ENCODE measurements around the gene COA4.
"Not testable (repeated sequence)": the region's sequence is repeated elsewhere in the genome, so short reads cannot be mapped to it uniquely, and the experiment has no call there.

Gene COA4

GRCh38 chr11:73889019-73889418 lies 12.4 kb upstream of the COA4 start:
- no peaks in the 10 kb centered on the region for H3K4me1 ChIP-seq (ENCODE audit: control insufficient read depth, low read depth, low read length)
- H3K36me3 ChIP-seq (ENCODE audit: control insufficient read depth, low read depth, low read length) = peaks cover 3% of the 10 kb centered on the region
- no peak overlapping the region for H3K4me3 ChIP-seq (ENCODE audit: low read length)
- H3K27ac ChIP-seq (ENCODE audit: low read length) = no peak overlapping the region
- H3K9me3 ChIP-seq (ENCODE audit: control insufficient read depth, low read depth, low read length) = no peaks in the 10 kb centered on the region
- H3K9ac ChIP-seq (ENCODE audit: low read length) = no peak overlapping the region
- H3K27me3 ChIP-seq (ENCODE audit: control insufficient read depth, insufficient read depth, low read length) = no peaks in the 10 kb centered on the region

DNA sequence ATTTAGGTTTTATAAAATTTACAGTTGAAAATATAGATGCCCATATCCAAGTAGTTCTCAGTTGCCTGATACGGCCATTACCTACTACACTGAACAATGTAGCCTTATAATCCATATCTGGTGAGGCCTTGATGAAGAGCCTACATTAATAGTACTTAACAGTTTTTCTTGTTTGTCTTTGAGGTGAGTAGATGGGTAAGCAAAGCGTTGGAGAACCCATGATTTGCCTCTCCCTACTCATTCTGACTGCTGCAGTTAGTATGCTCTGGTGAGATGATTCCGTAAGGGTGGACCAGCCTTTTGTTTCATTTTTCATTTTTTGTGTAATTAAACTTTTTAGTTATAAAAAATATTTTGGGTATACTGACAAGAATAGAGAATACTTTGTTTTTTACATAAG lies 11.6 kb upstream of the COA4 start:
- no peaks in the 10 kb centered on the region for H3K4me1 ChIP-seq (ENCODE audit: control insufficient read depth, low read depth, low read length)
- H3K27me3 ChIP-seq (ENCODE audit: control insufficient read depth, insufficient read depth, low read length) = no peaks in the 10 kb centered on the region
- H3K9ac ChIP-seq (ENCODE audit: low read length) = no peak overlapping the region
- peaks cover 3% of the 10 kb centered on the region for H3K36me3 ChIP-seq (ENCODE audit: control insufficient read depth, low read depth, low read length)
- H3K27ac ChIP-seq (ENCODE audit: low read length) = no peak overlapping the region
- H3K9me3 ChIP-seq (ENCODE audit: control insufficient read depth, low read depth, low read length) = no peaks in the 10 kb centered on the region
- H3K4me3 ChIP-seq (ENCODE audit: low read length) = no peak overlapping the region

DNA sequence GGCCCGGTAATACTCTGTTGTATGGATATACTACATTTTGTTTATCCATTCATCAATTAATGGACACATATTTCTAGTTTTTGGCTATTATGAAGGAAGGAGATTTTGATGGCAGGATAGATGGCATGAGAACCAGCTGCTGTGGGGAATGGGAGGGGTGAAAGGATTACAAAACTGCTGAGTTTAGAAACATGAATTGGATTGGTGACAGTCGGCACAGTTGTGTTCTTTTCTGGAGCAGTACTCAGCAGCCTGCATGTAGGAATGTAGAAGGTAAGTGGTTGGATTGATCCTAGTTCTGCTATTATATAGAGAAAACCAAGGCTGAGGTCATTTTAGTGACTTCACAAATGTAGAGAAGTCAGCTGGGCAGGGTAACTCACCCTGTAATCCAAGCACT lies 7.2 kb upstream of the COA4 start:
- H3K9ac ChIP-seq (ENCODE audit: low read length) = no peak overlapping the region
- H3K4me1 ChIP-seq (ENCODE audit: control insufficient read depth, low read depth, low read length) = no peaks in the 10 kb centered on the region
- H3K9me3 ChIP-seq (ENCODE audit: control insufficient read depth, low read depth, low read length) = no peaks in the 10 kb centered on the region
- H3K4me3 ChIP-seq (ENCODE audit: low read length) = no peak overlapping the region
- H3K36me3 ChIP-seq (ENCODE audit: control insufficient read depth, low read depth, low read length) = no peaks in the 10 kb centered on the region
- H3K27ac ChIP-seq (ENCODE audit: low read length) = no peak overlapping the region
- no peaks in the 10 kb centered on the region for H3K27me3 ChIP-seq (ENCODE audit: control insufficient read depth, insufficient read depth, low read length)

DNA sequence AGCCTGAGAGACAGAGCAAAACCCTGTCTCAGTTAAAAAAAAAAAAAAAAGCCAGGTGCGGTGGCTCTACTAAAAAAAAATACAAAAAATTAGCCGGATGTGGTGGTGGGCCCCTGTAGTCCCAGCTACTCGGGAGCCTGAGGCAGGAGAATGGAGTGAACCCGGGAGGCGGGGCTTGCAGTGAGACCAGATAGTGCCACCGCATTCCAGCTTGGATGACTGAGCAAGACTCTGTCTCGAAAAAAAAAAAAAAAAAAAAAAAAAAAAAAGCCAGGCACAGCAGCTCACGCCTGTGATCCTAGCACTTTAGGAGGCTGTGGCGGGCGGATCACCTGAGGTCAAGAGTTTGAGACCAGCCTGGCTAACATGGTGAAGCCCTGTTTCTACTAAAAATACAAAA lies 3.8 kb upstream of the COA4 start:
- not testable (repeated sequence) for H3K9me3 ChIP-seq (ENCODE audit: control insufficient read depth, low read depth, low read length); H3K27ac ChIP-seq (ENCODE audit: low read length); H3K4me3 ChIP-seq (ENCODE audit: low read length); H3K27me3 ChIP-seq (ENCODE audit: control insufficient read depth, insufficient read depth, low read length); H3K9ac ChIP-seq (ENCODE audit: low read length); H3K36me3 ChIP-seq (ENCODE audit: control insufficient read depth, low read depth, low read length); H3K4me1 ChIP-seq (ENCODE audit: control insufficient read depth, low read depth, low read length)

DNA sequence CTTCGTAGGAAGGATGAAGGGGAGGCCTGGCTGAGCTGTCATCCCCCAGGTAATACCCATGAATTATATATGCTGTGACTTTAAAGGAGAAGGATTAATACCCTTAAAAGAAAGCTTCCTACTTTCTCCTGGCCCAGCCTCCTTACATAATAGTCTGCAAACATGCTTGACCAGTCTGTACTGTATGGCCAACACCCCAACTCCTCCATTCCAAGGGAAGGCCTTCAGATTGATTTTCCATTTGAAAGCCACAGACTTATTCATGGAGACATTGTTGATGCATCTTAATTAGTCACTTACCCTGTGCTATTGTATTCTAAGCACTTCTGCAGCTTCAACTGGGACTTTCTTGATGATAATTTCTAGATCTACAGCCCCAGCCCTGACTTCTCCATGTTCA lies 2.1 kb upstream of the COA4 start:
- Histone ChIP-seq H3K27me3 (ENCODE audit: control insufficient read depth, insufficient read depth, low read length) (no peaks in the 10 kb centered on the region), H3K27ac (ENCODE audit: low read length) (no peak overlapping the region), H3K4me3 (ENCODE audit: low read length) (no peak overlapping the region), H3K4me1 (ENCODE audit: control insufficient read depth, low read depth, low read length) (peaks cover 7% of the 10 kb centered on the region), H3K36me3 (ENCODE audit: control insufficient read depth, low read depth, low read length) (peaks cover 6% of the 10 kb centered on the region), H3K9ac (ENCODE audit: low read length) (no peak overlapping the region), H3K9me3 (ENCODE audit: control insufficient read depth, low read depth, low read length) (no peaks in the 10 kb centered on the region)

DNA sequence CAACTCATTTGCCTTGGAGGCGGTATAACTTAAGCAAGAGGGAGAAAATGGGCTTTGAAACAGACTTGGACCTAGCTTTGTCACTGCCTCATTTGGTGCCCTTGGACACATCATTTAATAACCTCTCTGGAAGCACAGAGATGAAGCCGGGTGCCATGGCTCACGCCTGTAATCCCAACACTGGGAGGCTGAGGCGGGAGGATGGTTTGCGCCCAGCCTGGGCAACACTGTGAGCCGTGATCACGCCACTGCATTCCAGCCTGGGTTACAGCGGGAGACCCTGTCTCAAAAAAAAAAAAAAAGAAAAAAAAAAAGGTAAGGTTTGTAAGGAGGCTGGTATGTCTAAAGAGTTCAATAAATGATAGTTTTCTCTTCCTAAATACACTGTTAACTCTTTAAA lies 806 bp downstream of the COA4 start:
- Histone ChIP-seq H3K27ac (ENCODE audit: low read length) (peak overlapping the region; percentile 95), H3K9me3 (ENCODE audit: control insufficient read depth, low read depth, low read length) (no peaks in the 10 kb centered on the region), H3K36me3 (ENCODE audit: control insufficient read depth, low read depth, low read length) (peaks cover 33% of the 10 kb centered on the region), H3K9ac (ENCODE audit: low read length) (peak overlapping the region; percentile 100), H3K4me3 (ENCODE audit: low read length) (peak overlapping the region; percentile 89), H3K27me3 (ENCODE audit: control insufficient read depth, insufficient read depth, low read length) (no peaks in the 10 kb centered on the region), H3K4me1 (ENCODE audit: control insufficient read depth, low read depth, low read length) (peaks cover 7% of the 10 kb centered on the region)

- peaks cover 7% of the 10 kb centered on the region for H3K4me1 ChIP-seq (ENCODE audit: control insufficient read depth, low read depth, low read length)
- H3K4me3 ChIP-seq (ENCODE audit: low read length) = peak overlapping the region; percentile 89
- H3K9me3 ChIP-seq (ENCODE audit: control insufficient read depth, low read depth, low read length) = no peaks in the 10 kb centered on the region
- peak overlapping the region; percentile 100 for H3K9ac ChIP-seq (ENCODE audit: low read length)
- peak overlapping the region; percentile 95 for H3K27ac ChIP-seq (ENCODE audit: low read length)
- H3K36me3 ChIP-seq (ENCODE audit: control insufficient read depth, low read depth, low read length) = peaks cover 33% of the 10 kb centered on the region
- no peaks in the 10 kb centered on the region for H3K27me3 ChIP-seq (ENCODE audit: control insufficient read depth, insufficient read depth, low read length)
Observed at GRCh38 chr11:73875380-73875779, 1.3 kb downstream of the COA4 start.

GRCh38 chr11:73872749-73873357 lies 3.8 kb downstream of the COA4 start:
- Histone ChIP-seq H3K27ac (ENCODE audit: low read length) (no peak overlapping the region), H3K4me3 (ENCODE audit: low read length) (no peak overlapping the region), H3K9me3 (ENCODE audit: control insufficient read depth, low read depth, low read length) (no peaks in the 10 kb centered on the region), H3K36me3 (ENCODE audit: control insufficient read depth, low read depth, low read length) (peaks cover 33% of the 10 kb centered on the region), H3K9ac (ENCODE audit: low read length) (no peak overlapping the region), H3K27me3 (ENCODE audit: control insufficient read depth, insufficient read depth, low read length) (no peaks in the 10 kb centered on the region), H3K4me1 (ENCODE audit: control insufficient read depth, low read depth, low read length) (peaks cover 7% of the 10 kb centered on the region)

DNA sequence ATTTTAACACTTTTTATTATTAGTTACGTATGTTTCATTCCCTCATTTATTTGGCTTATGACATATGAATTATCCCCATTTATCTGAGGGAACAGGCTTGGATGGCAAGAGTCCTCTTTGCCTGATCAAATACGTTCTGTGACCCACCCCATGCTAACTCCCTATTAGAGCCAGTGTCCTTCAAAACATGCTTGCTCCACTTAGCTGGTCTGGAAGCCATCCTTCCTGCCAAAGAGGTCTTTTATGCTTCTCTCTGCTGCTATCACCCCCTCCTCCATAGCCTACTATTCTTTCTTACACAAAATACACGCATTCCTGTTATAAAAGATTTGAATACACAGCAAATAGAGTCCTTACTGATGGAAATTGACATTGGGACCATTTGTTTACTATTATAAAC lies 6.4 kb downstream of the COA4 start:
- H3K36me3 ChIP-seq (ENCODE audit: control insufficient read depth, low read depth, low read length) = peaks cover 31% of the 10 kb centered on the region
- no peak overlapping the region for H3K4me3 ChIP-seq (ENCODE audit: low read length)
- H3K27me3 ChIP-seq (ENCODE audit: control insufficient read depth, insufficient read depth, low read length) = no peaks in the 10 kb centered on the region
- peaks cover 2% of the 10 kb centered on the region for H3K4me1 ChIP-seq (ENCODE audit: control insufficient read depth, low read depth, low read length)
- H3K27ac ChIP-seq (ENCODE audit: low read length) = no peak overlapping the region
- H3K9ac ChIP-seq (ENCODE audit: low read length) = no peak overlapping the region
- no peaks in the 10 kb centered on the region for H3K9me3 ChIP-seq (ENCODE audit: control insufficient read depth, low read depth, low read length)

- Histone ChIP-seq H3K4me1 (ENCODE audit: control insufficient read depth, low read depth, low read length) (no peaks in the 10 kb centered on the region), H3K9ac (ENCODE audit: low read length) (no peak overlapping the region), H3K36me3 (ENCODE audit: control insufficient read depth, low read depth, low read length) (peaks cover 28% of the 10 kb centered on the region), H3K27ac (ENCODE audit: low read length) (no peak overlapping the region), H3K9me3 (ENCODE audit: control insufficient read depth, low read depth, low read length) (no peaks in the 10 kb centered on the region), H3K4me3 (ENCODE audit: low read length) (no peak overlapping the region), H3K27me3 (ENCODE audit: control insufficient read depth, insufficient read depth, low read length) (no peaks in the 10 kb centered on the region)
Observed at GRCh38 chr11:73869332-73869949, 7.2 kb downstream of the COA4 start.

DNA sequence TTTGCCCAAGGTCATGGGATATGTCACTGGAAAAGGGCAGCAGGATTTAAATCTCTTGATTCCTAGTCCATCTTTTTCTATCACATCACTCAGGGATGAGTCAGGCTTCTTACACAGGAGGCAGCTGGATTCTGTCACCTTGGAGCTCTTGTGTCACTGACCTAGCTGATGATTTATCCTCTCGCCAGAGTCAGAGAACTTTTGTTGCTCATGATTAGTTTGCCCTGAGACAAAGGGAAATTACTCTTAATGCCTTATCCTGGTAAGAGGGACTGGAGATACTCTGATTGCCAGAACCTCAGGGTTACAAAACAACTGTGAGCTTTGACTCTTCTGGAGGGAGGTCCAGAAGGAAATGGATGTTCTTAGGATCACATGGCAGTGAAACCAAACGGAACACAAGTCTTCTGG lies 10.1 kb downstream of the COA4 start:
- Histone ChIP-seq H3K36me3 (ENCODE audit: control insufficient read depth, low read depth, low read length) (peaks cover 6% of the 10 kb centered on the region), H3K27me3 (ENCODE audit: control insufficient read depth, insufficient read depth, low read length) (no peaks in the 10 kb centered on the region), H3K4me1 (ENCODE audit: control insufficient read depth, low read depth, low read length) (no peaks in the 10 kb centered on the region), H3K4me3 (ENCODE audit: low read length) (no peak overlapping the region), H3K27ac (ENCODE audit: low read length) (no peak overlapping the region), H3K9ac (ENCODE audit: low read length) (no peak overlapping the region), H3K9me3 (ENCODE audit: control insufficient read depth, low read depth, low read length) (no peaks in the 10 kb centered on the region)

DNA sequence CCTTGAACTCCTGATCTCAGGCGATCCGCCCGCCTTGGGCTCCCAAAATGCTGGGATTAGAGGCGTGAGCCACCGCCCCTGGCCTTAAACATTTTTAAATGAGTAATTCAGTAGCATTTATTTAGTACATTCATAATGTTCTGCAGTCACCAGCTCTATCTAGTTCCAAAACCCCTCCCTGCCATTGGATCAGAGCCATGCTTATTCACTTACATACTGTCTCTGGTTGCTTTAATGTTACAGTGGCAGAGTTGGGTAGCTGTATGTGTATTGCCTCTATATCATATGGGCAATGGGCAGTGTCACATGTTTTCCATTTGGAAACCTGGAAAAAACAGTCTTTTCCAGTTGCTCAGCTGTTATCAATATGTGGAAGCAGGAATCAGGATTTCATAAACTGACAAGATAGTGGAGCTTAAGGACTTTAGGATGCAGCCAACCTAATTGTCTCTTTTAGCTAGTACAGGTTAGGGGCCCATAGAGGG lies 10.5 kb downstream of the COA4 start:
- H3K4me1 ChIP-seq (ENCODE audit: control insufficient read depth, low read depth, low read length) = no peaks in the 10 kb centered on the region
- H3K27ac ChIP-seq (ENCODE audit: low read length) = no peak overlapping the region
- H3K27me3 ChIP-seq (ENCODE audit: control insufficient read depth, insufficient read depth, low read length) = no peaks in the 10 kb centered on the region
- H3K4me3 ChIP-seq (ENCODE audit: low read length) = no peak overlapping the region
- H3K36me3 ChIP-seq (ENCODE audit: control insufficient read depth, low read depth, low read length) = peaks cover 3% of the 10 kb centered on the region
- no peak overlapping the region for H3K9ac ChIP-seq (ENCODE audit: low read length)
- H3K9me3 ChIP-seq (ENCODE audit: control insufficient read depth, low read depth, low read length) = no peaks in the 10 kb centered on the region

All from iPS-18a (cell line).